Neural cell (in vitro differentiated cells): ENCODE data around the gene HSF5. TPM values are rescaled to one million over a fixed set of nuclear protein-coding genes. Genes with fewer than 3 reads are reported as not detected.

Experiments
- H2AFZ ChIP-seq: fragments of 200-600, 300-800 bp; sonication (generic), shearing (Covaris generic); 2 replicates; pipeline ENCODE4 v1.6.0; 2014; ENCODE audit warnings: low read depth, mild to moderate bottlenecking, antibody characterized with exemption, low read length, moderate library complexity
- H3F3A ChIP-seq: fragments of 200-600 bp; shearing (Covaris generic); 2 replicates; pipeline ENCODE4 v1.6.1; 2016; ENCODE audit warnings: mild to moderate bottlenecking, moderate library complexity, mixed read lengths, antibody characterized with exemption, low read length; ENCODE audit not compliant: insufficient read depth, poor library complexity, severe bottlenecking
- H3K27ac ChIP-seq: fragments of 200-600, 300-800 bp; sonication (generic), shearing (Covaris generic); 2 replicates; pipeline ENCODE4 v1.5.1; 2014; ENCODE audit warnings: mild to moderate bottlenecking, low read length, moderate library complexity
- H3K27me3 ChIP-seq: fragments of 300-800, 200-600 bp; sonication (generic), shearing (Covaris generic); 2 replicates; pipeline ENCODE4 v1.6.0; 2014; ENCODE audit warnings: mild to moderate bottlenecking, low read depth, low read length, moderate library complexity; ENCODE audit not compliant: insufficient read depth
- H3K36me3 ChIP-seq: fragments of 300-800, 200-600 bp; sonication (generic), shearing (Covaris generic); 2 replicates; pipeline ENCODE4 v1.5.1; 2014; ENCODE audit warnings: mild to moderate bottlenecking, antibody characterized with exemption, low read length, moderate library complexity; ENCODE audit not compliant: insufficient read depth
- H3K4me2 ChIP-seq: fragments of 300-800, 200-600 bp; sonication (generic), shearing (Covaris generic); 2 replicates; pipeline ENCODE4 v1.6.0; 2014; ENCODE audit warnings: mild to moderate bottlenecking, low read length
- H3K4me3 ChIP-seq: fragments of 300-800, 200-600 bp; sonication (generic), shearing (Covaris generic); 2 replicates; pipeline ENCODE4 v1.5.1; 2014; ENCODE audit warnings: mild to moderate bottlenecking, low read length, moderate library complexity
- H3K79me2 ChIP-seq: fragments of 200-600 bp; shearing (Covaris generic); replicated peaks from 2 replicates; pipeline ENCODE4 v1.6.0; 2014; ENCODE audit warnings: mild to moderate bottlenecking, low read length, moderate library complexity; ENCODE audit not compliant: insufficient read depth
- H3K9ac ChIP-seq: fragments of 300-800, 200-600 bp; sonication (generic), shearing (Covaris generic); 2 replicates; pipeline ENCODE4 v1.6.1; 2016; ENCODE audit warnings: mild to moderate bottlenecking, low read length, mixed read lengths
- H3K9me2 ChIP-seq: fragments of 200-600 bp; shearing (Covaris generic); 2 replicates; pipeline ENCODE4 v1.6.1; 2016; ENCODE audit warnings: mild to moderate bottlenecking, low read length, mixed read lengths; ENCODE audit not compliant: insufficient read depth
- H3K9me3 ChIP-seq: fragments of 200-600, 300-800 bp; sonication (generic), shearing (Covaris generic); 2 replicates; pipeline ENCODE4 v1.6.1; 2016; ENCODE audit warnings: mild to moderate bottlenecking, mixed run types, low read length, moderate library complexity, mixed read lengths
- H4K20me1 ChIP-seq: fragments of 200-600 bp; shearing (Covaris generic); 2 replicates; pipeline ENCODE4 v1.6.1; 2016; ENCODE audit warnings: mild to moderate bottlenecking, mixed run types; ENCODE audit not compliant: insufficient read depth
- EP300 ChIP-seq: fragments of 450-650 bp; conservative IDR thresholded peaks from 2 replicates; pipeline ENCODE4 v1.6.1; 2014; ENCODE audit warnings: antibody characterized with exemption, mild to moderate bottlenecking, moderate library complexity; ENCODE audit not compliant: poor library complexity, severe bottlenecking
- EZH2 ChIP-seq: fragments of 200-600, 300-800 bp; shearing (Covaris generic), sonication (generic); IDR thresholded peaks from 2 replicates; pipeline ENCODE4 v1.6.1; 2014; ENCODE audit warnings: antibody characterized with exemption, low read length, borderline replicate concordance, mild to moderate bottlenecking; ENCODE audit not compliant: insufficient read depth, poor library complexity, severe bottlenecking
- MXI1 ChIP-seq: fragments of 450-650 bp; conservative IDR thresholded peaks from 2 replicates; pipeline ENCODE4 v1.6.1; 2014; ENCODE audit warnings: antibody characterized with exemption, mild to moderate bottlenecking; ENCODE audit not compliant: poor library complexity, severe bottlenecking
- POLR2AphosphoS5 ChIP-seq: IDR thresholded peaks from 2 replicates; pipeline ENCODE4 v1.6.1; 2012
- RAD21 ChIP-seq: fragments of 450-650 bp; conservative IDR thresholded peaks from 2 replicates; pipeline ENCODE4 v1.6.1; 2014; ENCODE audit warnings: antibody characterized with exemption, mild to moderate bottlenecking, moderate library complexity
- SMC3 ChIP-seq: fragments of 450-650 bp; conservative IDR thresholded peaks from 2 replicates; pipeline ENCODE4 v1.6.1; 2014; ENCODE audit warnings: antibody characterized with exemption, mild to moderate bottlenecking, moderate library complexity; ENCODE audit not compliant: poor library complexity
- TAF1 ChIP-seq: IDR thresholded peaks from 2 replicates; pipeline ENCODE4 v1.6.1; 2012; ENCODE audit warnings: low read depth
- polyA plus RNA-seq: library from polyadenylated mRNA; depleted of rRNA; stranded (reverse); fragments of >200 nt; gene quantifications from 2 replicates; pipeline ENCODE4 v1.2.3, GENCODE V29; 2014
- TF ChIP-seq, protein P1 (sequence below): fragments of 450-650 bp; IDR thresholded peaks from 2 replicates; pipeline ENCODE4 v1.5.1; 2014; ENCODE audit warnings: antibody characterized with exemption, mild to moderate bottlenecking, moderate library complexity; ENCODE audit not compliant: poor library complexity, severe bottlenecking
- TF ChIP-seq, protein P2 (sequence below): IDR thresholded peaks from 2 replicates; pipeline ENCODE4 v1.6.1; 2012; ENCODE audit warnings: borderline replicate concordance

HSF5 gene
- polyA plus RNA-seq, 1 donor from 2014 or later = 0.21 TPM

DNA sequence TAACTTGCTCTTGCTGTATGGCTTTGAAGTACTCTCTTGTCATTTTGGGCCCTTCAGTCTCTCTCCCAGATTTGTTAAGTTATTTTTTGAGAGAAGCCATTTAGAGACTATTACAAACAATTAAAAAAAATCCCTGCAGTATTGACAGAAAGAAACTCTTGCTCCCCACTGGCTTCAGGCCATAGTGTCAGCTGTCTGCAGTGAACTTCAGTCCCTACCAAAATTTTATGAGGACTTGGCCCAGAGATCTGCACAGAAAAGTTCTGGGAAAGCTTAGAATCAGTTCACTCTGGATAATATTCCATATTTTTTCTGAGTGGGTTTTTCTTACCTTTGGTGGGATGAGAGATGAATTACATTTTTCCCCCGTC lies 105.4 kb downstream of the HSF5 start:
- TF ChIP-seq TAF1 (no peak), SMC3 (no peak), MXI1 (no peak), RAD21 (no peak), EP300 (no peak)
- TF ChIP-seq, protein P1, sequence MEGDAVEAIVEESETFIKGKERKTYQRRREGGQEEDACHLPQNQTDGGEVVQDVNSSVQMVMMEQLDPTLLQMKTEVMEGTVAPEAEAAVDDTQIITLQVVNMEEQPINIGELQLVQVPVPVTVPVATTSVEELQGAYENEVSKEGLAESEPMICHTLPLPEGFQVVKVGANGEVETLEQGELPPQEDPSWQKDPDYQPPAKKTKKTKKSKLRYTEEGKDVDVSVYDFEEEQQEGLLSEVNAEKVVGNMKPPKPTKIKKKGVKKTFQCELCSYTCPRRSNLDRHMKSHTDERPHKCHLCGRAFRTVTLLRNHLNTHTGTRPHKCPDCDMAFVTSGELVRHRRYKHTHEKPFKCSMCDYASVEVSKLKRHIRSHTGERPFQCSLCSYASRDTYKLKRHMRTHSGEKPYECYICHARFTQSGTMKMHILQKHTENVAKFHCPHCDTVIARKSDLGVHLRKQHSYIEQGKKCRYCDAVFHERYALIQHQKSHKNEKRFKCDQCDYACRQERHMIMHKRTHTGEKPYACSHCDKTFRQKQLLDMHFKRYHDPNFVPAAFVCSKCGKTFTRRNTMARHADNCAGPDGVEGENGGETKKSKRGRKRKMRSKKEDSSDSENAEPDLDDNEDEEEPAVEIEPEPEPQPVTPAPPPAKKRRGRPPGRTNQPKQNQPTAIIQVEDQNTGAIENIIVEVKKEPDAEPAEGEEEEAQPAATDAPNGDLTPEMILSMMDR = no peak
- H3K4me2 ChIP-seq = no peak overlapping the region

GRCh38 chr17:58382108-58382871 lies 105.9 kb downstream of the HSF5 start:
- Histone ChIP-seq H3K36me3 (no peaks in the 10 kb centered on the region), H3K9me3 (no peaks in the 10 kb centered on the region), H3K9ac (no peak overlapping the region), H3K4me2 (no peak overlapping the region), H3K27me3 (no peaks in the 10 kb centered on the region), H4K20me1 (no peaks in the 10 kb centered on the region), H3F3A (no peaks in the 10 kb centered on the region), H3K4me3 (no peak overlapping the region), H3K79me2 (no peaks in the 10 kb centered on the region), H3K9me2 (no peaks in the 10 kb centered on the region), H3K27ac (no peak overlapping the region), H2AFZ (no peak overlapping the region)
- TF ChIP-seq EP300 (no peak), MXI1 (no peak), POLR2AphosphoS5 (no peak), EZH2 (no peak), TAF1 (no peak), SMC3 (no peak), RAD21 (no peak)
- TF ChIP-seq, protein P2, sequence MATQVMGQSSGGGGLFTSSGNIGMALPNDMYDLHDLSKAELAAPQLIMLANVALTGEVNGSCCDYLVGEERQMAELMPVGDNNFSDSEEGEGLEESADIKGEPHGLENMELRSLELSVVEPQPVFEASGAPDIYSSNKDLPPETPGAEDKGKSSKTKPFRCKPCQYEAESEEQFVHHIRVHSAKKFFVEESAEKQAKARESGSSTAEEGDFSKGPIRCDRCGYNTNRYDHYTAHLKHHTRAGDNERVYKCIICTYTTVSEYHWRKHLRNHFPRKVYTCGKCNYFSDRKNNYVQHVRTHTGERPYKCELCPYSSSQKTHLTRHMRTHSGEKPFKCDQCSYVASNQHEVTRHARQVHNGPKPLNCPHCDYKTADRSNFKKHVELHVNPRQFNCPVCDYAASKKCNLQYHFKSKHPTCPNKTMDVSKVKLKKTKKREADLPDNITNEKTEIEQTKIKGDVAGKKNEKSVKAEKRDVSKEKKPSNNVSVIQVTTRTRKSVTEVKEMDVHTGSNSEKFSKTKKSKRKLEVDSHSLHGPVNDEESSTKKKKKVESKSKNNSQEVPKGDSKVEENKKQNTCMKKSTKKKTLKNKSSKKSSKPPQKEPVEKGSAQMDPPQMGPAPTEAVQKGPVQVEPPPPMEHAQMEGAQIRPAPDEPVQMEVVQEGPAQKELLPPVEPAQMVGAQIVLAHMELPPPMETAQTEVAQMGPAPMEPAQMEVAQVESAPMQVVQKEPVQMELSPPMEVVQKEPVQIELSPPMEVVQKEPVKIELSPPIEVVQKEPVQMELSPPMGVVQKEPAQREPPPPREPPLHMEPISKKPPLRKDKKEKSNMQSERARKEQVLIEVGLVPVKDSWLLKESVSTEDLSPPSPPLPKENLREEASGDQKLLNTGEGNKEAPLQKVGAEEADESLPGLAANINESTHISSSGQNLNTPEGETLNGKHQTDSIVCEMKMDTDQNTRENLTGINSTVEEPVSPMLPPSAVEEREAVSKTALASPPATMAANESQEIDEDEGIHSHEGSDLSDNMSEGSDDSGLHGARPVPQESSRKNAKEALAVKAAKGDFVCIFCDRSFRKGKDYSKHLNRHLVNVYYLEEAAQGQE = no peak
- TF ChIP-seq, protein P1 = no peak

More for the DNA sequence above, 105.4 kb downstream of the HSF5 start:
- H3K79me2 ChIP-seq = no peaks in the 10 kb centered on the region
- H3K27me3 ChIP-seq = no peaks in the 10 kb centered on the region
- no peaks in the 10 kb centered on the region for H3F3A ChIP-seq
- no peaks in the 10 kb centered on the region for H4K20me1 ChIP-seq
- no peaks in the 10 kb centered on the region for H3K36me3 ChIP-seq
- no peak overlapping the region for H2AFZ ChIP-seq
- no peak overlapping the region for H3K4me3 ChIP-seq
- H3K9me2 ChIP-seq = no peaks in the 10 kb centered on the region
- H3K9me3 ChIP-seq = no peaks in the 10 kb centered on the region
- no peak overlapping the region for H3K27ac ChIP-seq
- no peak overlapping the region for H3K9ac ChIP-seq
